B cell (primary cell): ENCODE measurements around the gene SSR1. TPM values are rescaled to one million over a fixed set of nuclear protein-coding genes. Genes with fewer than 3 reads are reported as not detected.

ENCODE experiments used
- ATAC-seq: fragments of 200-7000 bp; cut with Tn5 transposase; one replicate; pipeline ENCODE4 v1.10.0; 2021; ENCODE audit warnings: low read depth, mild to moderate bottlenecking, moderate number of reproducible peaks, moderate library complexity
- CTCF ChIA-PET: fragments of 350-600 bp; sonication (Branson Sonifier 250); formaldehyde crosslinking; loops from one replicate; lab custom pipeline; 2021; ENCODE audit warnings: antibody characterized with exemption, inconsistent platforms; lab: Charles Lee
- POLR2A ChIA-PET: fragments of 350-600 bp; sonication (Branson Sonifier 250); formaldehyde crosslinking; loops from one replicate; lab custom pipeline; 2021; ENCODE audit warnings: antibody characterized with exemption; lab: Charles Lee
- DNase-seq: peaks from one replicate; pipeline ENCODE4 v3.0.0; 2013
- H2AFZ ChIP-seq: 2 replicates; pipeline ENCODE4 v1.6.1; 2012; ENCODE audit warnings: mild to moderate bottlenecking, low read depth, low read length; ENCODE audit not compliant: insufficient read depth, poor library complexity, severe bottlenecking
- H3K27ac ChIP-seq, 2 donors: 1 replicate in 1 of 2; 2 replicates in 1 of 2; pipeline ENCODE4 v1.5.1; 2012 to 2013; ENCODE audit warnings: low read length in 2 of 2, mild to moderate bottlenecking in 2 of 2, moderate library complexity in 1 of 2
- H3K27me3 ChIP-seq, 4 experiments: fragments of 200-600 bp in 1 of 4; sonication (generic) in 1 of 4; replicated peaks in 1 of 4; 1 replicate in 2 of 4; 2 replicates in 2 of 4; pipeline versions ENCODE4 v1.6.1 to v1.7.0; 2013 to 2016; ENCODE audit warnings: low read length in 3 of 4, mild to moderate bottlenecking in 2 of 4, mixed read lengths in 1 of 4, moderate library complexity in 1 of 4; ENCODE audit not compliant: insufficient read depth in 4 of 4, control insufficient read depth in 3 of 4; ENCODE audit errors: control extremely low read depth in 1 of 4
- H3K36me3 ChIP-seq, 2 experiments: replicated peaks in 1 of 2; 1 replicate in 1 of 2; 2 replicates in 1 of 2; pipeline versions ENCODE4 v1.6.1 to v1.7.1; 2013; ENCODE audit warnings: low read length in 1 of 2; ENCODE audit not compliant: insufficient read depth in 2 of 2, control insufficient read depth in 1 of 2; ENCODE audit errors: control extremely low read depth in 1 of 2, extremely low read depth in 1 of 2
- H3K4me1 ChIP-seq, 2 donors: fragments of 200-600 bp in 1 of 2; sonication (generic) in 1 of 2; 1 replicate in 1 of 2; 2 replicates in 1 of 2; pipeline versions ENCODE4 v1.5.1 to v1.6.1; 2013 to 2017; ENCODE audit warnings: low read length in 2 of 2; ENCODE audit not compliant: control insufficient read depth in 2 of 2, insufficient read depth in 2 of 2
- H3K4me2 ChIP-seq: replicated peaks from 2 replicates; pipeline ENCODE3; 2012; ENCODE audit warnings: mild to moderate bottlenecking, low read depth, low read length; ENCODE audit not compliant: poor library complexity, severe bottlenecking
- H3K4me3 ChIP-seq, 5 experiments: fragments of 200-600 bp in 1 of 5; sonication (generic) in 1 of 5; 1 replicate in 3 of 5; 2 replicates in 2 of 5; pipeline versions ENCODE4 v1.5.1 to v1.7.0; 2011 to 2016; ENCODE audit warnings: low read length in 4 of 5, mild to moderate bottlenecking in 4 of 5, low read depth in 2 of 5, control low read depth in 1 of 5, moderate library complexity in 1 of 5; ENCODE audit not compliant: insufficient read depth in 1 of 5; ENCODE audit errors: control extremely low read depth in 1 of 5, extremely low read depth in 1 of 5
- H3K79me2 ChIP-seq: fragments of 200-600 bp; sonication (generic); one replicate; pipeline ENCODE4 v1.6.0; 2016; ENCODE audit warnings: low read length; ENCODE audit not compliant: control insufficient read depth, insufficient read depth
- H3K9ac ChIP-seq: fragments of 200-600 bp; sonication (generic); 2 replicates; pipeline ENCODE4 v1.6.1; 2017; ENCODE audit warnings: mild to moderate bottlenecking, low read length, moderate library complexity
- H3K9me3 ChIP-seq, 3 donors: one replicate each; pipeline versions ENCODE4 v1.6.1 to v1.7.1; 2013; ENCODE audit warnings: low read length in 2 of 3; ENCODE audit not compliant: control insufficient read depth in 2 of 3, insufficient read depth in 1 of 3; ENCODE audit errors: control extremely low read depth in 1 of 3
- H4K20me1 ChIP-seq: 2 replicates; pipeline ENCODE4 v1.6.0; 2012; ENCODE audit warnings: mild to moderate bottlenecking, low read length; ENCODE audit not compliant: insufficient read depth, control insufficient read depth, poor library complexity, severe bottlenecking
- H3K27ac Mint-ChIP-seq: one replicate; pipeline ENCODE4 v1.8.0; 2021; ENCODE audit warnings: mixed read lengths
- H3K27me3 Mint-ChIP-seq: one replicate; pipeline ENCODE4 v1.8.0; 2021; ENCODE audit warnings: mixed read lengths
- H3K4me1 Mint-ChIP-seq: one replicate; pipeline ENCODE4 v1.8.0; 2021; ENCODE audit warnings: mixed read lengths
- H3K4me3 Mint-ChIP-seq: one replicate; pipeline ENCODE4 v1.8.0; 2021; ENCODE audit warnings: mixed read lengths
- H3K9me3 Mint-ChIP-seq: one replicate; pipeline ENCODE4 v1.8.0; 2022; ENCODE audit warnings: mixed read lengths; ENCODE audit not compliant: insufficient read depth
- CTCF ChIP-seq: fragments of 200-600 bp; IDR thresholded peaks from one replicate; pipeline ENCODE4 v1.8.0; 2022; ENCODE audit warnings: antibody characterized with exemption, mild to moderate bottlenecking
- EZH2 ChIP-seq: IDR thresholded peaks from 2 replicates; pipeline ENCODE4 v1.6.1; 2012; ENCODE audit warnings: borderline replicate concordance, low read depth, mild to moderate bottlenecking, moderate library complexity, low read length; ENCODE audit not compliant: insufficient read depth, poor library complexity, severe bottlenecking
- WGBS: methylation state at CpG from one replicate; pipeline ENCODE4 v1.1.5; 2013; ENCODE audit warnings: missing lambda C conversion rate; ENCODE audit not compliant: insufficient coverage; 5-methylcytosine and 5-hydroxymethylcytosine counted together
- intact Hi-C: fragments of 100-400 bp; cut with micrococcal nuclease; formaldehyde crosslinking; loops from one replicate; pipeline ENCODE4 v1.10.0; 2022
- polyA plus RNA-seq: library from polyadenylated mRNA; depleted of rRNA; stranded (reverse); fragments of >200 nt; gene quantifications from 2 replicates; pipeline ENCODE4 v1.2.3, GENCODE V29; 2012
- total RNA-seq, 2 donors: library from RNA; stranded (reverse); fragments of 120-200 nt in 1 of 2; gene quantifications; 1 replicate in 1 of 2; 2 replicates in 1 of 2; pipeline versions ENCODE4 v1.2.3 to v1.2.4, GENCODE V29; 2013 to 2022

The SSR1 gene
- total and polyA plus RNA-seq, 2 donors (not counting 1 experiment from before 2014, with no cell fraction given), result 15.9 to 81.6 TPM

- peaks cover 10 to 23% of the 10 kb centered on the region in 2 donors for H3K4me1 ChIP-seq
- no peak overlapping the region for H3K4me3 ChIP-seq
- no peaks in the 10 kb centered on the region for H3K9me3 ChIP-seq
- no peak overlapping the region for H3K27ac Mint-ChIP-seq
- peaks cover 31% of the 10 kb centered on the region for H3K4me1 Mint-ChIP-seq
- H3K9me3 Mint-ChIP-seq, result no peaks in the 10 kb centered on the region
- peaks cover 35% of the 10 kb centered on the region for H4K20me1 ChIP-seq
- no peak overlapping the region for H3K27ac ChIP-seq
- no peaks in the 10 kb centered on the region for H3K27me3 Mint-ChIP-seq
- H3K79me2 ChIP-seq, result peaks cover 4% of the 10 kb centered on the region
- H3K4me3 Mint-ChIP-seq, result no peak overlapping the region
- TF ChIP-seq CTCF, result no peak
- TF ChIP-seq EZH2, result no peak
- H3K27me3 ChIP-seq, result no peaks in the 10 kb centered on the region
- intact Hi-C loops, result loop anchor here (10.0 kb wide), 1 partner anchor 336 kb away; no protein-coding TSS in a partner anchor
- ATAC-seq (no peak), DNase-seq (no peak)
- peaks cover 3 to 37% of the 10 kb centered on the region in 2 experiments for H3K36me3 ChIP-seq
- CTCF ChIA-PET, result interaction anchor here (1.0 to 5.4 kb wide), 4 partner anchors 246 to 545 kb away, joined by 3 to 77 read pairs (median 4); no protein-coding TSS in a partner anchor
- no peak overlapping the region for H3K4me2 ChIP-seq
- no peak overlapping the region for H2AFZ ChIP-seq
- no peak overlapping the region for H3K9ac ChIP-seq
- WGBS, result 97% methylated on average over 8 of the region's 10 CpGs
- POLR2A ChIA-PET, result no interaction called here
Observed at GRCh38 chr6:7241160-7241559, 71.8 kb downstream of the SSR1 start.

DNA sequence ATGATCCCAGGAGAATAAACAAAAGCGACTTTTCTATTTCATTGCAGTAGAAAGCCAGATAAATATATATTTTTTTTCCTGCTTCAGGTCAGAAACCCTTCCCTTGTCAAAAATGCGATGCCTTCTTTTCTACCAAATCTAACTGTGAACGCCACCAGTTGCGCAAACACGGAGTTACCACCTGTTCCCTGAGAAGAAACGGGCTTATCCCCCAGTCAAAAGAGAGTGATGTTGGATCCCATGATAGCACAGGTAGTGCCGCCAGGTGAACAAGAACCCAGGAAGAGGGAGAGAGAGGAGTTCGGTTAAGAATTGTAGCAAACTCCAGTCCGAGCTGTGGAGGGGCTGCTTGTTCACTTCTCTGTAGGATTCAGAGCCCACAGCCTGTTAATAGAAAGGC lies 72.6 kb downstream of the SSR1 start:
- H3K4me2 ChIP-seq, result no peak overlapping the region
- H3K27ac ChIP-seq, result no peak overlapping the region
- 100% methylated on average over 3 of the region's 9 CpGs for WGBS
- H3K9me3 ChIP-seq, result no peaks in the 10 kb centered on the region
- no peak overlapping the region for H3K9ac ChIP-seq
- H3K4me1 ChIP-seq, result peaks cover 12 to 30% of the 10 kb centered on the region in 2 donors
- no peak overlapping the region for H3K4me3 Mint-ChIP-seq
- H2AFZ ChIP-seq, result no peak overlapping the region
- peaks cover 40% of the 10 kb centered on the region for H4K20me1 ChIP-seq
- ChIA-PET CTCF (interaction anchor here (5.4 kb wide), 1 partner anchor 480 kb away, joined by 77 read pairs; no protein-coding TSS in a partner anchor), POLR2A (no interaction called here)
- no peak overlapping the region for H3K27ac Mint-ChIP-seq
- H3K27me3 ChIP-seq, result no peaks in the 10 kb centered on the region
- ATAC-seq (no peak), DNase-seq (no peak)
- H3K79me2 ChIP-seq, result peaks cover 4% of the 10 kb centered on the region
- no peak for TF ChIP-seq CTCF
- TF ChIP-seq EZH2, result no peak
- peaks cover 39% of the 10 kb centered on the region for H3K4me1 Mint-ChIP-seq
- no peak overlapping the region for H3K4me3 ChIP-seq
- no peaks in the 10 kb centered on the region for H3K27me3 Mint-ChIP-seq
- H3K9me3 Mint-ChIP-seq, result no peaks in the 10 kb centered on the region
- H3K36me3 ChIP-seq, result peaks cover 3 to 28% of the 10 kb centered on the region in 2 experiments
- intact Hi-C loops, result loop anchor here (10.0 kb wide), 1 partner anchor 336 kb away; no protein-coding TSS in a partner anchor
